Psoas muscle (tissue), 8 donors: ENCODE data around the gene NUP54. TPM values are rescaled to one million over a fixed set of nuclear protein-coding genes. Genes with fewer than 3 reads are reported as not detected.

ENCODE experiments used
- ATAC-seq, 4 donors: fragments of 200-7000 bp; cut with Tn5 transposase; one replicate each; pipeline ENCODE4 v1.9.1; 2020; ENCODE audit warnings: moderate library complexity in 3 of 4, mild to moderate bottlenecking in 2 of 4
- DNase-seq, 2 donors: peaks; one replicate each; pipeline ENCODE4 v3.0.0-alpha.2; 2020
- H3K27ac ChIP-seq: fragments of 200-600 bp; one replicate; pipeline ENCODE4 v1.8.0; 2022
- H3K27me3 ChIP-seq, 3 donors: fragments of 200-600 bp in 1 of 3; one replicate each; pipeline versions ENCODE4 v1.6.1 to v1.8.0; 2013 to 2022; ENCODE audit warnings: low read length in 2 of 3, mild to moderate bottlenecking in 2 of 3, moderate library complexity in 1 of 3; ENCODE audit not compliant: insufficient read depth in 3 of 3
- H3K36me3 ChIP-seq, 2 donors: fragments of 200-600 bp in 1 of 2; one replicate each; pipeline versions ENCODE4 v1.6.1 to v1.8.0; 2013 to 2022; ENCODE audit warnings: low read depth in 1 of 2, mild to moderate bottlenecking in 1 of 2, moderate library complexity in 1 of 2; ENCODE audit not compliant: insufficient read depth in 1 of 2
- H3K4me1 ChIP-seq: fragments of 200-600 bp; one replicate; pipeline ENCODE4 v1.8.0; 2022
- H3K4me3 ChIP-seq: fragments of 200-600 bp; one replicate; pipeline ENCODE4 v1.8.0; 2022; ENCODE audit warnings: mild to moderate bottlenecking
- H3K9me3 ChIP-seq: fragments of 200-600 bp; one replicate; pipeline ENCODE4 v1.8.0; 2022
- CTCF ChIP-seq: fragments of 200-600 bp; IDR thresholded peaks from one replicate; pipeline ENCODE4 v1.8.0; 2022; ENCODE audit warnings: antibody characterized with exemption
- WGBS, 3 donors: extraction: QIAGEN DNeasy Blood & Tissue Kit; methylation state at CpG; one replicate each; pipeline versions ENCODE4 v1.1.6 to v1.1.7; 2013; 5-methylcytosine and 5-hydroxymethylcytosine counted together
- intact Hi-C, 2 donors: fragments of 100-400 bp; cut with DNase I; formaldehyde crosslinking; loops; one replicate each; pipeline versions ENCODE4 v1.11.0 to v1.14.2; 2022
- polyA plus RNA-seq, 3 donors: library from polyadenylated mRNA; stranded (reverse); fragments of 200-250 nt; gene quantifications; one replicate each; pipeline ENCODE4 v1.2.3, GENCODE V29; 2013
- total RNA-seq, 4 donors: library from RNA; stranded (reverse); fragmentation: NEBNext Ultra II Directional in 2 of 4; extraction: Animal tissue kit (Norgen Biotek cat#: 25700) in 2 of 4; gene quantifications; one replicate each; pipeline versions ENCODE4 v1.2.1 to v1.2.4, GENCODE V29; 2021 to 2023
- donor health status: healthy with polysubstance abuse.
- donor health status: DM: no; HTN: no; CAD: no; lungs with moderate emphysema.
- donor health status: Bipolar disorder and iron deficiency.
- donor health status: healthy.
- donor health status: DM: yes; HTN: yes; CAD: no.
- donor health status: DM: no; HTN: no; CAD: no.
- donor health status: DM: no; HTN: no; CAD: no.
- donor health status: DM: yes; HTN: yes; CAD: no.

Gene NUP54
- total and polyA plus RNA-seq, 7 donors, result 14.1 to 26.0 (median 19.5) TPM

- no peak for TF ChIP-seq CTCF
- peaks cover 7 to 91% of the 10 kb centered on the region in 2 donors for H3K36me3 ChIP-seq
- no peak for ATAC-seq
- intact Hi-C loops, result loop anchor here in 1 of 2 donors (10.0 kb wide), 1 partner anchor 323 kb away; no protein-coding TSS in a partner anchor
- no peaks in the 10 kb centered on the region for H3K4me1 ChIP-seq
- no peaks in the 10 kb centered on the region for H3K27me3 ChIP-seq
- H3K27ac ChIP-seq, result no peak overlapping the region
- 95 to 99% (median 96%) methylated on average over 5 of the region's 5 CpGs for WGBS, 3 donors
- H3K4me3 ChIP-seq, result no peak overlapping the region
- H3K9me3 ChIP-seq, result no peaks in the 10 kb centered on the region
- DNase-seq, result no peak
These were observed 30.7 kb downstream of the NUP54 start for GRCh38 chr4:76117536-76117935.

- no peak for TF ChIP-seq CTCF
- H3K36me3 ChIP-seq, result peaks cover 7 to 91% of the 10 kb centered on the region in 2 donors
- intact Hi-C loops, result loop anchor here in 1 of 2 donors (10.0 kb wide), 1 partner anchor 322 kb away; no protein-coding TSS in a partner anchor
- H3K4me3 ChIP-seq, result no peak overlapping the region
- ATAC-seq, result no peak
- 98 to 100% (median 100%) methylated on average over 1 of the region's 1 CpG for WGBS, 3 donors
- no peaks in the 10 kb centered on the region for H3K9me3 ChIP-seq
- DNase-seq, result no peak
- H3K4me1 ChIP-seq, result no peaks in the 10 kb centered on the region
- no peaks in the 10 kb centered on the region for H3K27me3 ChIP-seq
- H3K27ac ChIP-seq, result no peak overlapping the region
These were observed 31.4 kb downstream of the NUP54 start for GRCh38 chr4:76116821-76117220.

- Histone ChIP-seq H3K4me3 (no peak overlapping the region), H3K4me1 (no peaks in the 10 kb centered on the region), H3K9me3 (no peaks in the 10 kb centered on the region), H3K36me3 (peaks cover 7 to 91% of the 10 kb centered on the region in 2 donors), H3K27ac (no peak overlapping the region), H3K27me3 (no peaks in the 10 kb centered on the region)
- DNase-seq (no peak), ATAC-seq (no peak)
- TF ChIP-seq CTCF, result no peak
- intact Hi-C loops, result no loop called here
- WGBS, 3 donors, result 64 to 68% (median 65%) methylated on average over 5 of the region's 5 CpGs
These were observed 39.6 kb downstream of the NUP54 start for GRCh38 chr4:76108467-76109181.

- no peaks in the 10 kb centered on the region for H3K9me3 ChIP-seq
- ATAC-seq, result no peak
- peaks cover 0 to 88% of the 10 kb centered on the region in 2 donors for H3K36me3 ChIP-seq
- WGBS, 3 donors, result 80 to 93% (median 83%) methylated on average over 4 of the region's 4 CpGs
- intact Hi-C loops, result no loop called here
- no peaks in the 10 kb centered on the region for H3K4me1 ChIP-seq
- TF ChIP-seq CTCF, result no peak
- no peaks in the 10 kb centered on the region for H3K27me3 ChIP-seq
- no peak for DNase-seq
- H3K27ac ChIP-seq, result no peak overlapping the region
- no peak overlapping the region for H3K4me3 ChIP-seq
These were observed 41.8 kb downstream of the NUP54 start for GRCh38 chr4:76106442-76106841.

- no peak overlapping the region for H3K4me3 ChIP-seq
- H3K27me3 ChIP-seq, result no peaks in the 10 kb centered on the region
- H3K4me1 ChIP-seq, result no peaks in the 10 kb centered on the region
- intact Hi-C loops, result no loop called here
- H3K36me3 ChIP-seq, result peaks cover 0 to 88% of the 10 kb centered on the region in 2 donors
- ATAC-seq (peak; percentile 60 to 82 (median 74)), DNase-seq (no peak)
- H3K27ac ChIP-seq, result peak overlapping the region; percentile 42
- no peaks in the 10 kb centered on the region for H3K9me3 ChIP-seq
- WGBS, 3 donors, result 16 to 35% (median 17%) methylated on average over 3 of the region's 3 CpGs
- no peak for TF ChIP-seq CTCF
These were observed 42.5 kb downstream of the NUP54 start for GRCh38 chr4:76105652-76106051.
